ENCODE results near the gene HID1. TPM values are rescaled to one million over a fixed set of nuclear protein-coding genes. Genes with fewer than 3 reads are reported as not detected.

HID1 gene
- polyA plus RNA-seq, 1 donor from 2014 or later = 26.6 TPM

- H3K4me3 ChIP-seq (ENCODE audit: low read length) = peak overlapping the region; percentile 56
- H2AFZ ChIP-seq (ENCODE audit: low read depth, low read length) = no peak overlapping the region
- no peak overlapping the region for H3K4me2 ChIP-seq (ENCODE audit: low read length)
These were observed 48.9 kb downstream of the HID1 start for GRCh38 chr17:74923538-74924249.

GRCh38 chr17:74922694-74923537 lies 49.6 kb downstream of the HID1 start, which contains the start of gene USH1G:
USH1G (minus strand) TSS chr17:74923255; CDS start chr17:74923073, 182 bp downstream.
- peak within 1 kb of the TSS; percentile 56 for H3K4me3 ChIP-seq (ENCODE audit: low read length)
- no peaks in the 10 kb centered on the region for H3F3A ChIP-seq (ENCODE audit: insufficient read depth, low read length, poor library complexity, severe bottlenecking)
- H3K27ac ChIP-seq (ENCODE audit: low read length) = no peak within 1 kb of the TSS
- no peaks in the 10 kb centered on the region for H3K9me2 ChIP-seq (ENCODE audit: insufficient read depth, low read length)
- H3K4me2 ChIP-seq (ENCODE audit: low read length) = no peak within 1 kb of the TSS
- H3K79me2 ChIP-seq (replicated peaks; ENCODE audit: insufficient read depth, low read length) = no peaks in the 10 kb centered on the region
- H3K36me3 ChIP-seq (ENCODE audit: insufficient read depth, low read length) = no peaks in the 10 kb centered on the region
- no peak within 1 kb of the TSS for H3K9ac ChIP-seq (ENCODE audit: low read length)
- H3K9me3 ChIP-seq (ENCODE audit: low read length) = no peaks in the 10 kb centered on the region
- no peaks in the 10 kb centered on the region for H4K20me1 ChIP-seq (ENCODE audit: insufficient read depth)
- TF ChIP-seq MXI1 (conservative IDR thresholded peaks at IDR 0.05; ENCODE audit: poor library complexity, severe bottlenecking) (no peak), SMC3 (conservative IDR thresholded peaks at IDR 0.05; ENCODE audit: poor library complexity) (no peak)
- H3K27me3 ChIP-seq (ENCODE audit: insufficient read depth, low read depth, low read length) = peaks cover 56% of the 10 kb centered on the region
- H2AFZ ChIP-seq (ENCODE audit: low read depth, low read length) = no peak within 1 kb of the TSS

More at GRCh38 chr17:74923538-74924249, 48.9 kb downstream of the HID1 start:
- no peaks in the 10 kb centered on the region for H3K36me3 ChIP-seq (ENCODE audit: insufficient read depth, low read length)
- H4K20me1 ChIP-seq (ENCODE audit: insufficient read depth) = no peaks in the 10 kb centered on the region
- H3K79me2 ChIP-seq (replicated peaks; ENCODE audit: insufficient read depth, low read length) = no peaks in the 10 kb centered on the region
- TF ChIP-seq EP300 (conservative IDR thresholded peaks at IDR 0.05; ENCODE audit: poor library complexity, severe bottlenecking) (no peak), SMC3 (conservative IDR thresholded peaks at IDR 0.05; ENCODE audit: poor library complexity) (peak; percentile 16), CTCF (IDR thresholded peaks at IDR 0.05; ENCODE audit: poor library complexity, severe bottlenecking) (peak; percentile 43), POLR2AphosphoS5 (IDR thresholded peaks at IDR 0.05) (no peak)
- H3K9me3 ChIP-seq (ENCODE audit: low read length) = no peaks in the 10 kb centered on the region
- H3K27ac ChIP-seq (ENCODE audit: low read length) = no peak overlapping the region
- H3K9ac ChIP-seq (ENCODE audit: low read length) = no peak overlapping the region
- H3K9me2 ChIP-seq (ENCODE audit: insufficient read depth, low read length) = no peaks in the 10 kb centered on the region
- no peaks in the 10 kb centered on the region for H3F3A ChIP-seq (ENCODE audit: insufficient read depth, low read length, poor library complexity, severe bottlenecking)
- H3K27me3 ChIP-seq (ENCODE audit: insufficient read depth, low read depth, low read length) = peaks cover 63% of the 10 kb centered on the region

GRCh38 chr17:74922172-74922571 lies 50.4 kb downstream of the HID1 start:
- Histone ChIP-seq H3K9me2 (ENCODE audit: insufficient read depth, low read length) (no peaks in the 10 kb centered on the region), H4K20me1 (ENCODE audit: insufficient read depth) (no peaks in the 10 kb centered on the region), H3K9ac (ENCODE audit: low read length) (no peak overlapping the region), H3K4me3 (ENCODE audit: low read length) (no peak overlapping the region), H2AFZ (ENCODE audit: low read depth, low read length) (no peak overlapping the region), H3K9me3 (ENCODE audit: low read length) (no peaks in the 10 kb centered on the region), H3K27me3 (ENCODE audit: insufficient read depth, low read depth, low read length) (peaks cover 49% of the 10 kb centered on the region), H3K4me2 (ENCODE audit: low read length) (no peak overlapping the region), H3F3A (ENCODE audit: insufficient read depth, low read length, poor library complexity, severe bottlenecking) (no peaks in the 10 kb centered on the region), H3K27ac (ENCODE audit: low read length) (no peak overlapping the region), H3K36me3 (ENCODE audit: insufficient read depth, low read length) (no peaks in the 10 kb centered on the region), H3K79me2 (replicated peaks; ENCODE audit: insufficient read depth, low read length) (no peaks in the 10 kb centered on the region)
- no peak for TF ChIP-seq EP300 (conservative IDR thresholded peaks at IDR 0.05; ENCODE audit: poor library complexity, severe bottlenecking)
- no peak for TF ChIP-seq RAD21 (conservative IDR thresholded peaks at IDR 0.05)
- TF ChIP-seq EZH2 (IDR thresholded peaks at IDR 0.05; ENCODE audit: borderline replicate concordance, insufficient read depth, low read length, poor library complexity, severe bottlenecking) = no peak
- no peak for TF ChIP-seq CTCF (IDR thresholded peaks at IDR 0.05; ENCODE audit: poor library complexity, severe bottlenecking)
- no peak for TF ChIP-seq SMC3 (conservative IDR thresholded peaks at IDR 0.05; ENCODE audit: poor library complexity)
- TF ChIP-seq REST (IDR thresholded peaks at IDR 0.05; ENCODE audit: borderline replicate concordance) = no peak
- no peak for TF ChIP-seq TAF1 (IDR thresholded peaks at IDR 0.05; ENCODE audit: low read depth)
- no peak for TF ChIP-seq POLR2AphosphoS5 (IDR thresholded peaks at IDR 0.05)
- no peak for TF ChIP-seq MXI1 (conservative IDR thresholded peaks at IDR 0.05; ENCODE audit: poor library complexity, severe bottlenecking)

All from neural cell (in vitro differentiated cells).